IgD-negative memory B cell (primary cell): Measurements from ENCODE around the gene MAPRE2. TPM values are rescaled to one million over a fixed set of nuclear protein-coding genes. Genes with fewer than 3 reads are reported as not detected.
"Not testable (repeated sequence)": the region's sequence is repeated elsewhere in the genome, so short reads cannot be mapped to it uniquely, and the experiment has no call there.

Experiments used
- H3K27ac Mint-ChIP-seq, 3 donors: one replicate each; pipeline ENCODE4 v1.8.0; 2020 to 2022; ENCODE audit warnings: mild to moderate bottlenecking in 3 of 3, mixed read lengths in 3 of 3, moderate library complexity in 1 of 3
- H3K27me3 Mint-ChIP-seq: one replicate; pipeline ENCODE4 v1.8.0; 2021; ENCODE audit warnings: mixed read lengths
- H3K36me3 Mint-ChIP-seq: one replicate; pipeline ENCODE4 v1.8.0; 2020; ENCODE audit warnings: mild to moderate bottlenecking, mixed read lengths
- H3K4me1 Mint-ChIP-seq, 3 donors: one replicate each; pipeline ENCODE4 v1.8.0; 2020 to 2022; ENCODE audit warnings: mixed read lengths in 3 of 3, mild to moderate bottlenecking in 1 of 3
- H3K4me3 Mint-ChIP-seq, 4 donors: one replicate each; pipeline ENCODE4 v1.8.0; 2020 to 2022; ENCODE audit warnings: mild to moderate bottlenecking in 4 of 4, mixed read lengths in 4 of 4, moderate library complexity in 3 of 4
- H3K9me3 Mint-ChIP-seq, 3 donors: one replicate each; pipeline ENCODE4 v1.8.0; 2020 to 2021; ENCODE audit warnings: mixed read lengths in 3 of 3, mild to moderate bottlenecking in 1 of 3
- polyA plus RNA-seq: library from polyadenylated mRNA; unstranded; fragments of 300-500 nt; fragmentation: Illumina TruSeq; gene quantifications from one replicate; pipeline ENCODE4 v1.2.3, GENCODE V29; 2021

The MAPRE2 gene
- polyA plus RNA-seq, 1 donor from 2014 or later: 63.3 TPM

DNA sequence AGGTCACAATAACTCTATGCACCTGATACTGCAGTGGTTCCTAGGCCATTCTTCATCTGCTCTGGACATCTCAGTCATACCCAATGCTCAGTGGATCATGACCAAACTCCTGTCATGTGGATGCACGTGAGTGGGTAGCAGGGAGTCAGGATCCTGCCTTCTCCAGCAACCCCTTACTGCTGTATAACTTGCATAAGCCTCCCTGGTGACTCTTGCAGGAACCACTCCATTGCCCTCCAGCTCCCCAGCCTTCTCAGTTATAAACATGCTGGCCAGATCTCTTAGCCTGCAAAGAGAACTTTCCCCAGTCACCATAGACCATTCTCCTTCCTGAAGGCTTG, 101.0 kb downstream of the MAPRE2 start:
- Mint-ChIP-seq H3K9me3 (peaks cover 0 to 6% (median 4%) of the 10 kb centered on the region in 3 donors), H3K4me1 (peaks cover 15 to 23% (median 22%) of the 10 kb centered on the region in 3 donors), H3K27ac (peak overlapping the region in 2 of 3 donors; percentile 8 to 70), H3K27me3 (no peaks in the 10 kb centered on the region), H3K4me3 (peak overlapping the region in 2 of 4 donors; percentile 3 to 39), H3K36me3 (peaks cover 6% of the 10 kb centered on the region)

DNA sequence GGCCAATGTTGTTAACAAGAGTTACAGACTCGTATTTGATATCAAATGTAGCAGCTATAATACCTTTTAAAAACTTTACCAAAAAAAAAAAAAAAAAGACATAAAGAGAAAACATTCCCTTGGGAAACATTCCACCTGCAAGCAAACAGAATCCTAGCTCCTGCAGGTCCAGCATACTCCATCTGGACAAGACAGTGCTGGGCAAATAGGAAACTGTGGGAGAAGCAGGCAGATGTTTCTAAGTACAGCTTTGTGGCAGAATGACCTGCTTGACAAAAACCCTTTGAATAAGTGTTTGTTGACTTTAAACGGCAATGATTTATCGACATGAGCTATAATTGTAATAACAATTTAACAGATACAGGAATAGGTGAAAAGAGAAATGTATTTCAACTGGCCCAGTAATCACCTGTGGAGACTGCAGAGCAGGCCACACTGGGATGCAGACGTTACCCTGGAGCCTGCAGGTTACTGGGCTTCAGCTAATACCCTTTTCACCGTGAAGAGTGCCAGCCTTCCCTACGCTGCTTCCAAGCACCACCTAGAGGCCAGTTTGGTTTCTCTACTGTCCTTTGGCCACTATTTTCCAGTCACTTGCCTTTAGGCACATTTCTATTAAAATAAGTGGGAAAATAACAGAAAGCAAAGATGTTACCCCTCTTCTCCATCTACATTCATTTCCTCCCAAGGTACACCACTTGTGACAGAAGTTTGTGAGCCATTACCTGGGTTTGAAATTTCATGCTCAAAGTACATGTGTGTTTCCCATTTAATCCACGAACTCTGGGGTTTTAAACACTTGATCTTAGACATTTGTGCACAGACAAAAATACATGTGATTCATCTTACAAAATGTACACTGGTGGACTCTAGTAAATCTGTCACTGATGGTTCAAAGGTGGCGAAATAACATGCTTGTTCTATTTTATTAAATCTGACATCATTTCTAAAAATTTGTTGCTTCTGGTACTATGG, 102.7 kb downstream of the MAPRE2 start:
- peak overlapping the region in 1 of 3 donors; percentile 81 for H3K27ac Mint-ChIP-seq
- peaks cover 3 to 9% (median 4%) of the 10 kb centered on the region in 3 donors for H3K9me3 Mint-ChIP-seq
- no peak overlapping the region for H3K4me3 Mint-ChIP-seq
- H3K27me3 Mint-ChIP-seq: no peaks in the 10 kb centered on the region
- peaks cover 9% of the 10 kb centered on the region for H3K36me3 Mint-ChIP-seq
- H3K4me1 Mint-ChIP-seq: peaks cover 20 to 24% (median 24%) of the 10 kb centered on the region in 3 donors

DNA sequence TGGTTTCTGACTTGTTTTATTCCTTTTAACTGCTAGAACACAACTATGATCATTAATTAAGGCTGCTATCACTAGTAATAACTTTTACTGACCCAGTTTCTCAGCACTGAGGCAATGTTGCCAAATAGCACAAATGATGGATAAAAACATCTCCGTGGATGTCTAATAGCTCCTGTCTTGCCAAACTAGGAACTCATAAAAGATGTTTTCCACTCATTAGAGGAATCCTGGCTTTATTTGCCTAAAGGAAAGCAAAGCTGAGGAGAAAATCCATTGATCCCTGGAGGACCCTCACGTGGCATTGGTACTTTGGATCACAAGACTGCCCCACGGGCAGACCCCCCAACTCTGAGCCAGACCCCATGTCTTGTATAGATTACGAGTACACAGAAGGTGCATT, 103.5 kb downstream of the MAPRE2 start:
- no peak overlapping the region for H3K27ac Mint-ChIP-seq
- H3K9me3 Mint-ChIP-seq: peaks cover 8 to 14% (median 9%) of the 10 kb centered on the region in 3 donors
- no peaks in the 10 kb centered on the region for H3K27me3 Mint-ChIP-seq
- H3K4me1 Mint-ChIP-seq: peaks cover 21 to 24% (median 24%) of the 10 kb centered on the region in 3 donors
- H3K4me3 Mint-ChIP-seq: no peak overlapping the region
- H3K36me3 Mint-ChIP-seq: peaks cover 14% of the 10 kb centered on the region

DNA sequence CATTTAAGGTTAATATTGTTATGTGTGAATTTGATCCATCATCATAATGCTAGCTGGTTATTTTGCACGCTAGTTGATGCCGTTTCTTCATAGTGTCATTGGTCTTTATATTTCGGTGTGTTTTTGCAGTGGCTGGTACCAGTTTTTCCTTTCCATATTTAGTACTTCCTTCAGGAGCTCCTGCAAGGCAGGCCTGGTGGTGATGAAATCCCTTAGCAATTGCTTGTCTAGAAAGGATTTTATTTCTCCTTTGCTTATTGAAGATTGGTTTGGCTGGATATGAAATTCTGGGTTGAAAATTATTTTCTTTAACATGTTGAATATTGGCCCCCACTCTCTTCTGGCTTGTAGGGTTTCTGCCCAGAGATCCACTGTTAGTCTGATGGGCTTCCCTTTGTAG, 109.0 kb downstream of the MAPRE2 start:
- H3K9me3 Mint-ChIP-seq: peaks cover 8 to 14% (median 9%) of the 10 kb centered on the region in 3 donors
- H3K27me3 Mint-ChIP-seq, H3K27ac Mint-ChIP-seq, H3K4me3 Mint-ChIP-seq: not testable (repeated sequence)
- peaks cover 9 to 24% (median 14%) of the 10 kb centered on the region in 3 donors for H3K4me1 Mint-ChIP-seq
- peaks cover 13% of the 10 kb centered on the region for H3K36me3 Mint-ChIP-seq

DNA sequence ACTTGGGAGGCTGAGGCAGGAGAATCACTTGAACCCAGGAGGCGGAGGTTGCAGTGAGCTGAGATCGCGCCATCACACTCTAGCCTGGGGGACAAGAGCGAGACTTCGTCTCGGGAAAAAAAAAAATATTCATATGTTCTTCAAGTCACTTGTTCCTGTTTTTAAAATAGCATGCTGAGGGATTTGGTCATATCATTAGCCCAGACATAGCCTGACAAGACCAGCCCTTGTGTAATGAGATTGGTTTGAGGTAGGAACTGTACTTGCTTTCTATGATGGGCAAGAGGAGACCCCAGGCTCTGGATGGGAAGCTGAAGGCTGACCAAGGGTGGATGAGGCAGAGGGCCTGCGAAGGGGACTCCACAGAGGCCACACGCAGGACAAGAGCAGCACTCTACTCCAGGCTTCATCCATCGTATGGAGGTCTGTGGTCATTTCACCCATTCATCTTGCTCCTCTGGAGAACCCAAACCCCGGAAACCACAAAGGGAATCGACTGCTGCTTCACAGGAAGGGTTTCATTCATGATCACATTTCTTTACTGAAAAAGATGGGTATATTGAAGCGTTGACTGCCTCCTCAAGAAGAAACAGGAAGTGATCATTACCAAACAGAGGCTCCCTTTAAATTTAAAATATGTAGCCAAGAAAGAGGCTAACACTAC, 112.5 kb downstream of the MAPRE2 start:
- peak overlapping the region in 1 of 3 donors; percentile 64 for H3K27ac Mint-ChIP-seq
- H3K36me3 Mint-ChIP-seq: peaks cover 9% of the 10 kb centered on the region
- H3K4me3 Mint-ChIP-seq: peak overlapping the region in 2 of 4 donors; percentile 6 to 30
- no peaks in the 10 kb centered on the region for H3K27me3 Mint-ChIP-seq
- H3K4me1 Mint-ChIP-seq: peaks cover 9 to 21% (median 19%) of the 10 kb centered on the region in 3 donors
- H3K9me3 Mint-ChIP-seq: peaks cover 4 to 7% (median 6%) of the 10 kb centered on the region in 3 donors

DNA sequence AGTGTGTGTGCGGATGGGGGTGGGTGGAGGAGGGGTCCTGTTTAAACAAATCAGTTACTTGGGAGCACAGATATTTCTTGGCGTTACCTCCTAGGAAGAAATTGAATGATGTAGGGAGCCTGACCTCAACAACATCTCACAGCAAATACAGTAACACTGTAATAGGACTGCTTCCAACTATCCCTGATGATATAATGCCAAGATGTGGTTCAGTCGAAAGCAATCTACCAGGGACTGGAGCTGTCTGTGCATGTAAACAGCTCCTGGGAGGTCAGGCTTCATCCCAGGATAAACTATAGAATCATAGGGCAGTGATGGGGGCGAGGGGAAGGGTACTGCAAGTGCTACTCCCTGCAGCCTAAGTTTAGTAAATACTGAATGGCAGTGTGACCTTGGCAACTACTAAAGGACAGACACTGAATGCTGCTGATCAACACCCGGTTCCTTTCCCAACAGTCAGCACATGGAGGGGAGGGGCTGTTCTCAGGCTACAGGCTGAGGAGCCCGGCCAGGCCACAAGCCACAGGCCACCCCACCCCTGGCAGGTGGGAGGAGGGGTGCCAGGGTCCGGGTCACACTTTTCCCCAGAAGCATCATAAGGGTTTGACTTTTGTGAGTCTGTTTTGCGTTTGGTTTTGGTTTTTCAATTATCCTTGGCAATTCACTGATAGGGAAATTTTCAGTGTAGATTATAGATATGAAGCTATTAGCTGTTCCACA, 114.3 kb downstream of the MAPRE2 start:
- Mint-ChIP-seq H3K27me3 (no peaks in the 10 kb centered on the region), H3K4me3 (peak overlapping the region in 1 of 4 donors; percentile 58), H3K27ac (no peak overlapping the region), H3K9me3 (no peaks in the 10 kb centered on the region), H3K36me3 (no peaks in the 10 kb centered on the region), H3K4me1 (peaks cover 20 to 28% (median 23%) of the 10 kb centered on the region in 3 donors)

DNA sequence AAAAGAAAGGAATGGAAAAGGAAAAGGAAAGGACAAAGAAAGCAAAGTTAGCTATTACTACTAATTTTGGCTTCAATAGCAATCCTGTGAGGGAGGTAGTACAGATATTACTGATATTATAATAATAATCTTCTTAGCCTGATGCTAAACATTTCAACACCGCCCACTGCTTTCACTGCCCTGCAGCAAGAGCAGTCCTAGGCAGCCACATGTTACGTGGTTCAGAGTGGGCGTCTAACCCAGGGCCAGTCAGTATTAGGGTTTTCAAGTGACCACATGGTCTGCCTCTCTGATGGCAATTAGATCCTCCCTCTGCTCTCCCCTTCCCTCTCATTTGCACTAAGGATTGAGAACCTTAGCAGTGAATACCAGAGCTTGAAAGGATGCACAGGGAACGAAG, 116.0 kb downstream of the MAPRE2 start:
- H3K4me3 Mint-ChIP-seq: no peak overlapping the region
- no peaks in the 10 kb centered on the region for H3K27me3 Mint-ChIP-seq
- no peaks in the 10 kb centered on the region for H3K36me3 Mint-ChIP-seq
- peaks cover 20 to 28% (median 23%) of the 10 kb centered on the region in 3 donors for H3K4me1 Mint-ChIP-seq
- H3K9me3 Mint-ChIP-seq: no peaks in the 10 kb centered on the region
- no peak overlapping the region for H3K27ac Mint-ChIP-seq

DNA sequence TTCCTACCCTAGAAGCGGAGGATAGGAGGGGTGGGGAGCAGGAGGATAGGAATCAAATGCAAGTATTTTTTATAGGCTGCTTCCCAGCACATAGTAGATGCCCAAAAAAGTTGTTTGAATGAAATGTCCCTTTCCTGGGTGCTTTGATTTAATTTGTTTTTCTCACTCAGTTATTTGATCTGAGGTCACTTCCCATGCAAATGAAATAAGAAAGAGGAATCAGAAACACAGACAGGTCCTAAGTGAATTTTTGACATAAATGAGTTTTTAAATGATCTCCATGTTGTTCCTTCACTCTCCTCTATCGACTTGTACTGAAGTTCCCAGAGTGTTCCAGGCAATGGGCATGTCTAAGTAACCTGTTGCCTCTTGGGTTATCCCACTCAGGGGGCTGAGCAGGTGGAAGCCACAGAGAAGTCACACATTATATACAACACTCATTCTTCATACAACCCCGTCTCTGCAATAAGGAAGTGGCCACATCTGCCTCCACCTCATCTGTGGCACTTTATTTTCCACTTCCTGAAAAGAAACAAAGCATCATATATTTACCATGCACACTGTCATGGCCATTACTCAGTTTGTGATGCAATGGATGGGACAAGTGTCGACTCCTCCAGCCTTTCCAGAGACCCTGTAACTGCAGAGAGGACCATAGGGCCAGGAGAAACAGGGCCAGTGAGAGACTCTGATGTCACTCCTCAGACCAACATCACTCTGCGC, 117.7 kb downstream of the MAPRE2 start:
- Mint-ChIP-seq H3K27me3 (no peaks in the 10 kb centered on the region), H3K4me3 (peak overlapping the region; percentile 0 to 78 (median 56)), H3K4me1 (peaks cover 10 to 21% (median 16%) of the 10 kb centered on the region in 3 donors), H3K36me3 (no peaks in the 10 kb centered on the region), H3K27ac (peak overlapping the region; percentile 20 to 90 (median 84)), H3K9me3 (no peaks in the 10 kb centered on the region)

DNA sequence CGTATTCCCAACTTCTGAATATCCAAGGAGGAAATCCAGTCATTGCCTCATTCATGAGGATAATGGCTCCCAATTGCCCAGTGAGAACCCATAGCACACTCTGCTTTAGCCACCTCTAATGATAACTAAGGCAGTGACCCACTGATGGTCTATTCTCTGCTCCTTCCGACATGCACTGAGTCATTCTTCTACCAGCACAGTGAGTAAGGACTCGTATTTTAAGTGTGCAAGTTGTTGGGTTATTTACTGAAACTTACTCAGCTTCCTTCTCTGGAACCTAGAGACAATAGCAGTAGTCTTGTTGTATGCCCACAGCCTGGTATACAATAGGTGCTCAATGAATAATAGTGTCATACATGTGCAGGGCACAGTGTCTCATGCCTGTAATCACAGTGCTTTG, 118.6 kb downstream of the MAPRE2 start:
- Mint-ChIP-seq H3K4me3 (no peak overlapping the region), H3K27ac (peak overlapping the region in 1 of 3 donors; percentile 90), H3K9me3 (no peaks in the 10 kb centered on the region), H3K27me3 (no peaks in the 10 kb centered on the region), H3K36me3 (no peaks in the 10 kb centered on the region), H3K4me1 (peaks cover 6 to 17% (median 14%) of the 10 kb centered on the region in 3 donors)

DNA sequence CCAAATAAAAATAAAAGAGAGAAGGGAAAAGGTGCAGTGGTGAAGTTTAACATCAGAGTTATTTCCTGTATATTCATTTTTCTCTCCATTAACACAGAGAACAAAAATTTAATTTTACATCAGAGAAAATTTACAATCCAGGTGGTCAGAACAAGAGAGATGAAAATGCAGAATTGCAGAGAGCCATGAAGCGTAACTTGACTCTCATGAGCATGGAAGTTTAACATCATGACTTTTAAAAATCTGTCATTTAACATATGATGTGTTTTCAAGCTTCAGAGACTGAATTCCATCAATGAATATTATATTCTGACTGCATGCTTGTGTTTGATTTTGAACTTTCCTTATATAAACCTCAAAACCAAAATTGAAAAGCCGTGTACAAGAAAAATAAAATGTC, 120.3 kb downstream of the MAPRE2 start:
- H3K27ac Mint-ChIP-seq: peak overlapping the region in 1 of 3 donors; percentile 64
- no peak overlapping the region for H3K4me3 Mint-ChIP-seq
- H3K4me1 Mint-ChIP-seq: peaks cover 6 to 17% (median 14%) of the 10 kb centered on the region in 3 donors
- H3K9me3 Mint-ChIP-seq: no peaks in the 10 kb centered on the region
- no peaks in the 10 kb centered on the region for H3K27me3 Mint-ChIP-seq
- no peaks in the 10 kb centered on the region for H3K36me3 Mint-ChIP-seq

DNA sequence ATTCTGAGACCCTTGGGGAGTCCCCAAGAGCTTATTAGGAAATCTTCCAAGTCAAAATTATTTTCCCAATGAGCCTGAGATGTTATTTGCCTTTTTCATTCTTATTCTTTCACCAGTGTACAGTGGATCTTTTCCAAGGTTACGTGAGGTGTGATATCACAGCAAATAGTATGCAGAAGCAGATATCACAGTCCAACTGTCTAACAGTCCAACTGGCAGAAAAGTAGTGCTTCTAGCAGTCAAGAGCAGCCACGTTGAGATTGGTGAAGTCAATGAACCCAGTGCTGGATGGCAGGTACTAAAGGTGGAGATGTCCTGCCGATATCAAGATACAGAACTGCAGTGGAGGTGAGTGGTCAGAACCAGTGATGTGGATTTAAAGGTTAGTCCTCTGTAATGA, 120.7 kb downstream of the MAPRE2 start:
- no peak overlapping the region for H3K4me3 Mint-ChIP-seq
- H3K4me1 Mint-ChIP-seq: peaks cover 6 to 17% (median 13%) of the 10 kb centered on the region in 3 donors
- no peaks in the 10 kb centered on the region for H3K36me3 Mint-ChIP-seq
- H3K27me3 Mint-ChIP-seq: no peaks in the 10 kb centered on the region
- H3K27ac Mint-ChIP-seq: no peak overlapping the region
- no peaks in the 10 kb centered on the region for H3K9me3 Mint-ChIP-seq

DNA sequence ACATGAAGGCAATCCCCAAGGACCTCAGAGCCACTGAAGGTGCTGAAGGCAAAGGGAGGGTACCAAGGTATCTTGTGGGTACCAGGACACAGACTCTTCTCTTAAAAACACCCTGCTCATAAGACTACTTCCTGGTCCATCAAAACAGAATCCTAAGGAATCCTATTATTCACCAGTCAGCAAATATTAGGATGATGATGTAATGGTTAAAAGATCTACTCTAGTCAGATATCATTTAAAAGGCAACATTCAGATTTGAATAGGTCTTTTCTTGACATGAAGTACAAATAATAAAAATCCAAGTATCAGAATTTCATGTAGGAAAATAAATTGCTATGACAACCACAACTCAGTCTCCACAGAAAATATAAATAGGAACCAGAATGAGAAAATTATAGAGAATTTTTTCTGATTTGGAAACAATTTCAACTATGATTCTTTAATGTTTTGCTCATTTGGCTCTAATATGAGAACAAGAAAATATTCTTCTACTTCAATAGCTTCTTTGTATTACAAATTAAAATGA, 121.9 kb downstream of the MAPRE2 start:
- Mint-ChIP-seq H3K27me3 (no peaks in the 10 kb centered on the region), H3K4me3 (no peak overlapping the region), H3K9me3 (no peaks in the 10 kb centered on the region), H3K4me1 (peaks cover 6 to 15% (median 11%) of the 10 kb centered on the region in 3 donors), H3K36me3 (no peaks in the 10 kb centered on the region), H3K27ac (peak overlapping the region in 2 of 3 donors; percentile 19 to 59)

DNA sequence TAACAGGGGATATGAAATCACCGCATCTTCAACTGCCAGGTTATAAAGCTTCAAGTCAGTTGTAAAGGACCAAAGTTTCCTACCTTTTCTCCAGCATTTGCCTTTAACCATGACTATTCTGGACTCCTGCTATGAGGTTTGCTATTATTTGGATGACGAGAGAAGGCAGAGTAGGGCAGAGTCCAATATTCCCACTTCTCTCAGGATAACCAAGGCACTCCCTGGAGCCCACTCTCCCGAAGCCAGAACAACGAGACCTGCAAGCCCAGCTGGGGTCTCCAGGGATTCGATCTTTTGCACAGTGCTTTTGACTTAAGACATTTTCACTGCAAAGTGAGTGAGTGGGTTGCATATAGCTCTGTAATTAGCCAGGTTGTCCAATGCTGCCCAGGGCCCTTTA, 122.5 kb downstream of the MAPRE2 start:
- no peaks in the 10 kb centered on the region for H3K9me3 Mint-ChIP-seq
- H3K36me3 Mint-ChIP-seq: no peaks in the 10 kb centered on the region
- H3K4me1 Mint-ChIP-seq: peaks cover 6 to 11% (median 9%) of the 10 kb centered on the region in 3 donors
- no peaks in the 10 kb centered on the region for H3K27me3 Mint-ChIP-seq
- no peak overlapping the region for H3K4me3 Mint-ChIP-seq
- peak overlapping the region in 1 of 3 donors; percentile 59 for H3K27ac Mint-ChIP-seq

DNA sequence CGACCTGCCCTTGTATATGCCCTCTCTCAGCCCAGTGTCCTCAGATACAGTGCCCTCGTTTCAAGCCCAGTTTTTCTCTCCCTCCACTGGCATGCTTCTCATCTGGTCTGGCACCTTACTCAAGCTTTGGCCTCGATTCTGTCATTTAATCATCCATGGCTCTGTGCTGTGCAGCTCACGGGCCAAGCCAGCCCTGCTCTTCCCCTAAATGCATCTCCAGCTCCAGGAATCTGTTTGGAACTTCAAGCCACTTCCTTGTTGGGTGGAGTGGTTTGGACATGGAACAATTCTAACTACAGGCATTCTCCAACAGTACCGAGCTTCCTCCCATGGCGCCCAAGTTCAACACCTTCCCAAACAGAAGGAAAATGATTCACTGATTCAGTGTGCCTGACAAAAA, 122.9 kb downstream of the MAPRE2 start:
- Mint-ChIP-seq H3K4me3 (peak overlapping the region in 1 of 4 donors; percentile 63), H3K36me3 (no peaks in the 10 kb centered on the region), H3K4me1 (peaks cover 2 to 7% (median 5%) of the 10 kb centered on the region in 3 donors), H3K27ac (peak overlapping the region in 1 of 3 donors; percentile 59), H3K9me3 (no peaks in the 10 kb centered on the region), H3K27me3 (no peaks in the 10 kb centered on the region)
